ENCODE results near the gene IQSEC2.
A peak's percentile ranks its signal among the peaks of the same experiment; 100 is the strongest.

Gene IQSEC2

DNA sequence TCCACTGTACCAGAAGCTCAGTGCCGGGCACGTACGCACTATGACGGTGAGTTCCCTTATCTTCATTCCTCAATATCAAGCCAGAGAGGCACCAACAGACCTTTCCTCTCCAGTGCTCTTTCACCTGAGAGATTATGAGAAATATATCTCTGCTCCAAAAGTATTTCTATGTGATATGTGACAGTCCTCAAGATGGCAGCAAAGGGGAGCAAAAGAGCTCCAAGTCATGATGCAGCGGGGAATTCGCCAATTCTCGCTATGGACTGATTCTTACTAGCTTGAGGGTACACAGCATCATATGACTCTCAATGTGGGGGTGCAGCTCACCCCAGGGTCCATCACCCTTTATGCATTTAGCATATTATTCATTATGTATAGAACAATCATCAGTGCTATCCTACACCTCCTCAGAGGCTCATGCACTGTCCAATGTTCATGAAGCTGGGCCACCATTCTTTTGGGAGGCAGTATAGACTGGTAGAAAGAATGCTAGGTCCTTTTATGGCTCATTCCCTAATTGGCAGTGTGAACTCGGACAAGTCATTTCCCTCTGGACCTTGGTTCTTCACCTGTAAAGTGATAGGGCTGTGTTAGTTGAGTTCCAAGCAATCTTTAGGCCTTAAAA lies 12.8 kb upstream of the IQSEC2 start:
- H3K79me1 ChIP-seq (ENCODE audit: low read length): no peaks in the 10 kb centered on the region
- H3K4ac ChIP-seq (ENCODE audit: low read depth, low read length): no peak overlapping the region
- no peak overlapping the region for H3K23ac ChIP-seq (ENCODE audit: low read length)
- no peaks in the 10 kb centered on the region for H3K27me3 ChIP-seq (ENCODE audit: insufficient read depth, low read length, poor library complexity)
- no peak overlapping the region for H3K18ac ChIP-seq (ENCODE audit: low read length)
- no peak overlapping the region for H2AK5ac ChIP-seq (ENCODE audit: low read length)
- no peak overlapping the region for H2BK15ac ChIP-seq (replicated peaks; ENCODE audit: low read depth)
- H3K4me3 ChIP-seq (ENCODE audit: low read length): no peak overlapping the region
- no peaks in the 10 kb centered on the region for H3K79me2 ChIP-seq (ENCODE audit: control insufficient read depth, insufficient read depth, low read length)
- H3K36me3 ChIP-seq (ENCODE audit: control insufficient read depth, insufficient read depth, low read length): no peaks in the 10 kb centered on the region
- no peak overlapping the region for H3K27ac ChIP-seq (ENCODE audit: low read depth, low read length)
- H3K4me2 ChIP-seq (ENCODE audit: low read length): no peak overlapping the region
- no peak overlapping the region for H3K56ac ChIP-seq (ENCODE audit: low read length)
- no peak overlapping the region for H3K9ac ChIP-seq (ENCODE audit: low read length)
- no peak overlapping the region for H2BK5ac ChIP-seq (ENCODE audit: low read length)
- no peak overlapping the region for H4K5ac ChIP-seq (ENCODE audit: low read length)
- no peaks in the 10 kb centered on the region for H3K4me1 ChIP-seq (ENCODE audit: control insufficient read depth, low read depth, low read length)
- WGBS (ENCODE audit: extremely low coverage, insufficient coverage, low lambda C conversion rate): no CpG with 5 or more reads among the region's 8 CpGs
- no peak for DNase-seq
- H2BK120ac ChIP-seq (ENCODE audit: low read depth, low read length): no peak overlapping the region
- H4K8ac ChIP-seq (ENCODE audit: low read depth, low read length): no peak overlapping the region

DNA sequence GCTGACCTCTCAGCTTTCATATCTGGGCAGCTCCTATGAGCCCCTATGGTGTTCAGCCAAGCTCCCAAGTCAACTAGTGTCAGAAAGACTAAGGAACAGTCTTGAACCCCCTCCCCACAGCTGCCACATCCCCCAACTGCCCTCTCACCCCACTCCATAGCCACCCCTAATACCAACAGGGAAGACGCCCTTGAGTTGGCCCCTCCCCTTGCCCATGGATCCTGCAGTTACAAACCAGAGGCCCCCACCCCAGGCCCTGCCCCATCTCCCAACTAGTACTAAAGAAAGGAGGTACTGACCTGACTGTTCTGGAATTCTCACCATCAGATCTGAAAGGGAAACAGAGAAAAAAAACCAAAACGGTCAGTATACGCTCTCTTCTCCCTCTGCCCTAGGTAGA lies 10.2 kb upstream of the IQSEC2 start:
- no peaks in the 10 kb centered on the region for H3K79me1 ChIP-seq (ENCODE audit: low read length)
- no peak overlapping the region for H4K8ac ChIP-seq (ENCODE audit: low read depth, low read length)
- H3K23ac ChIP-seq (ENCODE audit: low read length): no peak overlapping the region

DNA sequence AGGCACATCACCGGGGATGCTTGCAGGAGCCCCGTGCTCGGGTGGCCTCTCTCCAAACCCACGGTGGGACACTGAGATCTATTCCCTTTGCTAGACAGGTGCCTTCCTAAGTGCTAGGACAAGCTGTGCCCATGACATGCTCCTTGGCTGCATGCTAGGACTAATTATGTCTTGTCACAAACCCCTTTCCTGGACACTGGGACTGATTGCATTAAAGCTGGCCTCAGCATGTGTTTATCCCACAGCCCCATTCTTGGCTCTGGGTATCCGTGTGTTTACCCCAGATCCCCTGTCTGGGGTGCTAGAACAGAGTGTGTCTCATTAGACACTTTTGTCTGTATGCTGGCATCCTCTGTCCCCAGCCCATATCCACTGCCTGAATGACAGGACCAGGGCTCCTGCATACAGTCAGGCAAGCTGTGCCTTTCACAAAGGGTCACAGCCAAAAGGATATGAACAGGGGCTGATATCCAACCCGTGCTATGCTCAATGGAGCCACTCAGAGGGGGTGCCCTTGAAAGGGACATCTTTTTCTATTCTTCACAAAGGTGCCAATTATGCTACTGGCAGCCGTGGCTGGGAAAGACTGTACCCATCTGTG lies 9.2 kb upstream of the IQSEC2 start:
- no peak overlapping the region for H2BK120ac ChIP-seq (ENCODE audit: low read depth, low read length)
- WGBS (ENCODE audit: extremely low coverage, insufficient coverage, low lambda C conversion rate): no CpG with 5 or more reads among the region's 7 CpGs
- no peaks in the 10 kb centered on the region for H3K4me1 ChIP-seq (ENCODE audit: control insufficient read depth, low read depth, low read length)
- H3K56ac ChIP-seq (ENCODE audit: low read length): no peak overlapping the region
- H3K79me2 ChIP-seq (ENCODE audit: control insufficient read depth, insufficient read depth, low read length): no peaks in the 10 kb centered on the region
- H3K4ac ChIP-seq (ENCODE audit: low read depth, low read length): no peak overlapping the region
- H3K4me3 ChIP-seq (ENCODE audit: low read length): no peak overlapping the region
- no peak overlapping the region for H2BK15ac ChIP-seq (replicated peaks; ENCODE audit: low read depth)
- no peak overlapping the region for H3K4me2 ChIP-seq (ENCODE audit: low read length)
- no peak overlapping the region for H3K18ac ChIP-seq (ENCODE audit: low read length)
- no peak overlapping the region for H4K8ac ChIP-seq (ENCODE audit: low read depth, low read length)
- DNase-seq: no peak
- no peak overlapping the region for H2BK5ac ChIP-seq (ENCODE audit: low read length)
- H4K5ac ChIP-seq (ENCODE audit: low read length): no peak overlapping the region
- no peak overlapping the region for H3K27ac ChIP-seq (ENCODE audit: low read depth, low read length)
- H3K36me3 ChIP-seq (ENCODE audit: control insufficient read depth, insufficient read depth, low read length): no peaks in the 10 kb centered on the region
- H3K79me1 ChIP-seq (ENCODE audit: low read length): no peaks in the 10 kb centered on the region
- H3K27me3 ChIP-seq (ENCODE audit: insufficient read depth, low read length, poor library complexity): no peaks in the 10 kb centered on the region
- no peak overlapping the region for H3K9ac ChIP-seq (ENCODE audit: low read length)
- no peak overlapping the region for H3K23ac ChIP-seq (ENCODE audit: low read length)
- H2AK5ac ChIP-seq (ENCODE audit: low read length): no peak overlapping the region

More for the DNA sequence above, 10.2 kb upstream of the IQSEC2 start:
- H3K27ac ChIP-seq (ENCODE audit: low read depth, low read length): no peak overlapping the region
- no peak overlapping the region for H2AK5ac ChIP-seq (ENCODE audit: low read length)
- H2BK15ac ChIP-seq (replicated peaks; ENCODE audit: low read depth): no peak overlapping the region
- H2BK5ac ChIP-seq (ENCODE audit: low read length): no peak overlapping the region
- WGBS (ENCODE audit: extremely low coverage, insufficient coverage, low lambda C conversion rate): no CpG with 5 or more reads among the region's 3 CpGs
- H3K79me2 ChIP-seq (ENCODE audit: control insufficient read depth, insufficient read depth, low read length): no peaks in the 10 kb centered on the region
- H4K5ac ChIP-seq (ENCODE audit: low read length): no peak overlapping the region
- H3K4ac ChIP-seq (ENCODE audit: low read depth, low read length): no peak overlapping the region
- no peak overlapping the region for H3K4me2 ChIP-seq (ENCODE audit: low read length)
- DNase-seq: no peak
- no peak overlapping the region for H3K9ac ChIP-seq (ENCODE audit: low read length)
- H3K4me1 ChIP-seq (ENCODE audit: control insufficient read depth, low read depth, low read length): no peaks in the 10 kb centered on the region
- no peak overlapping the region for H3K56ac ChIP-seq (ENCODE audit: low read length)
- no peak overlapping the region for H3K18ac ChIP-seq (ENCODE audit: low read length)
- H3K4me3 ChIP-seq (ENCODE audit: low read length): no peak overlapping the region
- no peaks in the 10 kb centered on the region for H3K36me3 ChIP-seq (ENCODE audit: control insufficient read depth, insufficient read depth, low read length)
- H2BK120ac ChIP-seq (ENCODE audit: low read depth, low read length): no peak overlapping the region
- no peaks in the 10 kb centered on the region for H3K27me3 ChIP-seq (ENCODE audit: insufficient read depth, low read length, poor library complexity)

GRCh38 chrX:53288189-53288588 lies 6.8 kb upstream of the IQSEC2 start:
- no peak overlapping the region for H3K23ac ChIP-seq (ENCODE audit: low read length)
- no peak overlapping the region for H3K4me2 ChIP-seq (ENCODE audit: low read length)
- no peak overlapping the region for H2BK120ac ChIP-seq (ENCODE audit: low read depth, low read length)
- H2BK5ac ChIP-seq (ENCODE audit: low read length): no peak overlapping the region
- H3K79me1 ChIP-seq (ENCODE audit: low read length): no peaks in the 10 kb centered on the region
- no peaks in the 10 kb centered on the region for H3K79me2 ChIP-seq (ENCODE audit: control insufficient read depth, insufficient read depth, low read length)
- H3K27ac ChIP-seq (ENCODE audit: low read depth, low read length): no peak overlapping the region
- H4K8ac ChIP-seq (ENCODE audit: low read depth, low read length): no peak overlapping the region
- H3K36me3 ChIP-seq (ENCODE audit: control insufficient read depth, insufficient read depth, low read length): no peaks in the 10 kb centered on the region
- H3K4me3 ChIP-seq (ENCODE audit: low read length): no peak overlapping the region
- H3K18ac ChIP-seq (ENCODE audit: low read length): no peak overlapping the region
- H3K9ac ChIP-seq (ENCODE audit: low read length): no peak overlapping the region
- no peak overlapping the region for H2BK15ac ChIP-seq (replicated peaks; ENCODE audit: low read depth)
- peak; percentile 83 for DNase-seq
- no peak overlapping the region for H3K4ac ChIP-seq (ENCODE audit: low read depth, low read length)
- WGBS (ENCODE audit: extremely low coverage, insufficient coverage, low lambda C conversion rate): no CpG with 5 or more reads among the region's 8 CpGs
- no peaks in the 10 kb centered on the region for H3K4me1 ChIP-seq (ENCODE audit: control insufficient read depth, low read depth, low read length)
- H3K27me3 ChIP-seq (ENCODE audit: insufficient read depth, low read length, poor library complexity): no peaks in the 10 kb centered on the region
- no peak overlapping the region for H3K56ac ChIP-seq (ENCODE audit: low read length)
- no peak overlapping the region for H4K5ac ChIP-seq (ENCODE audit: low read length)
- no peak overlapping the region for H2AK5ac ChIP-seq (ENCODE audit: low read length)

DNA sequence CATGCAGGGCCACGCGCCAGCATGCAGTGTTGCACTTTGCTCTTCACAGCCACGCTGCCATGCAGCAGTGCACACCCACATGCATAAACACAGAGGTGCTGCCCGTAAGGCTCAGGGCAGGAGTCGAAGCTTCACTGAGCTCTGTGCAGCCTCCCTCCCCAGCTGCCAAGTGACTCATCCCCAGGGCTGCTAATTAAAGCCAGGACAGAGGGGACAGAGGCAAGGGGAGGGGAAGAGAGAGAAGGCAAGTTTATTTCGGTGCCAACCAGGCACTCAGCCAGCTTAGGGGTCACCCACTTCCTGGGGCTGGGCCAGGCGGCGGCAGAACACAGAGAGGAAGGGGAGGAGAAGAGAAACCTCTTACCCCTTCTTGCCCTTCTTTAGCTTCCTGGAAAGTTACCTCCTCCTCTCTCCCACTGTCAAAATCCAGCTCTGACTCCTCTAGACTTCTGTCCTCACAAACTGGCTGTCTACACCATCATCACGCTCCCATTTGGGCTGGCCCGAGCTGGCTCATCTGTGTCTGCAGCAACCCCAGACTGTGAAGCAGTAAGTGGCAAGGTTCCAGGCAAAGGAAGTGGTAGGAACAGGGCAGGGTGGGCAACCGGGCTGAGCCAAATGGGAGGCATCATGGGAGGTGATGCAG lies 6.2 kb upstream of the IQSEC2 start:
- Histone ChIP-seq H3K4me3 (ENCODE audit: low read length) (no peak overlapping the region), H3K18ac (ENCODE audit: low read length) (no peak overlapping the region), H3K79me2 (ENCODE audit: control insufficient read depth, insufficient read depth, low read length) (no peaks in the 10 kb centered on the region), H3K4ac (ENCODE audit: low read depth, low read length) (no peak overlapping the region), H2BK120ac (ENCODE audit: low read depth, low read length) (no peak overlapping the region), H2BK5ac (ENCODE audit: low read length) (no peak overlapping the region), H3K27me3 (ENCODE audit: insufficient read depth, low read length, poor library complexity) (no peaks in the 10 kb centered on the region), H3K4me2 (ENCODE audit: low read length) (no peak overlapping the region), H3K36me3 (ENCODE audit: control insufficient read depth, insufficient read depth, low read length) (no peaks in the 10 kb centered on the region), H3K23ac (ENCODE audit: low read length) (no peak overlapping the region), H3K56ac (ENCODE audit: low read length) (no peak overlapping the region), H3K27ac (ENCODE audit: low read depth, low read length) (no peak overlapping the region), H2AK5ac (ENCODE audit: low read length) (no peak overlapping the region), H3K4me1 (ENCODE audit: control insufficient read depth, low read depth, low read length) (no peaks in the 10 kb centered on the region), H4K5ac (ENCODE audit: low read length) (no peak overlapping the region), H4K8ac (ENCODE audit: low read depth, low read length) (no peak overlapping the region), H3K9ac (ENCODE audit: low read length) (no peak overlapping the region), H2BK15ac (replicated peaks; ENCODE audit: low read depth) (no peak overlapping the region), H3K79me1 (ENCODE audit: low read length) (no peaks in the 10 kb centered on the region)
- DNase-seq: no peak
- WGBS (ENCODE audit: extremely low coverage, insufficient coverage, low lambda C conversion rate): no CpG with 5 or more reads among the region's 11 CpGs
